Subcutaneous adipose tissue (tissue), 4 donors: ENCODE results near the gene C1QTNF2. TPM values are rescaled to one million over a fixed set of nuclear protein-coding genes. Genes with fewer than 3 reads are reported as not detected.

Experiments
- total RNA-seq, 4 donors: library from RNA; depleted of rRNA; stranded (reverse); fragments of >200 nt; gene quantifications; one replicate each; pipeline ENCODE4 v1.1.0, GENCODE V29; 2016
- TF ChIP-seq, protein P1 (sequence below): fragments of 450-650 bp; IDR thresholded peaks from one replicate; pipeline ENCODE4 v1.5.1; 2016; ENCODE audit warnings: low read depth, mild to moderate bottlenecking, control low read depth, antibody characterized with exemption, moderate library complexity

Gene C1QTNF2
- total RNA-seq, 4 donors from 2014 or later, result 0.57 to 1.5 (median 0.91) TPM

DNA sequence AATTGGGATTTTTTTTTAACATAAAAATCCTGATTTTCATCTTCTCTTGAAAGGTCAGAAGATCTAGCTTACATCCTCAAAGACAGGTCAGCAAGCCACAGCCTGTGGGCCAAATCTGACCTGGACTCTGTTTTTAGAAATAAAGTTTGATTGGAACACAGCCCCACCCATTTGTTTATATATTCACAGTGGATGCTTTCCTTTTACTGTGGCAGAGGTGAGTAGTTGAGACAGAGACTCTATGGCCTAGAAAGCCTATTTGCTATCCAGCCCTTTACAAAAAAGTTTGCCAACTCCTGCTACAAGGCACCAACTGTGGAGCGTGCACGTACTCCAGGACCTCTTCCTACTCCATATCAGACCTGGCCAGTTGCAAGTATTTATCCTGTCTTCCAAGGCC, 44.7 kb downstream of the C1QTNF2 start:
- TF ChIP-seq, protein P1, sequence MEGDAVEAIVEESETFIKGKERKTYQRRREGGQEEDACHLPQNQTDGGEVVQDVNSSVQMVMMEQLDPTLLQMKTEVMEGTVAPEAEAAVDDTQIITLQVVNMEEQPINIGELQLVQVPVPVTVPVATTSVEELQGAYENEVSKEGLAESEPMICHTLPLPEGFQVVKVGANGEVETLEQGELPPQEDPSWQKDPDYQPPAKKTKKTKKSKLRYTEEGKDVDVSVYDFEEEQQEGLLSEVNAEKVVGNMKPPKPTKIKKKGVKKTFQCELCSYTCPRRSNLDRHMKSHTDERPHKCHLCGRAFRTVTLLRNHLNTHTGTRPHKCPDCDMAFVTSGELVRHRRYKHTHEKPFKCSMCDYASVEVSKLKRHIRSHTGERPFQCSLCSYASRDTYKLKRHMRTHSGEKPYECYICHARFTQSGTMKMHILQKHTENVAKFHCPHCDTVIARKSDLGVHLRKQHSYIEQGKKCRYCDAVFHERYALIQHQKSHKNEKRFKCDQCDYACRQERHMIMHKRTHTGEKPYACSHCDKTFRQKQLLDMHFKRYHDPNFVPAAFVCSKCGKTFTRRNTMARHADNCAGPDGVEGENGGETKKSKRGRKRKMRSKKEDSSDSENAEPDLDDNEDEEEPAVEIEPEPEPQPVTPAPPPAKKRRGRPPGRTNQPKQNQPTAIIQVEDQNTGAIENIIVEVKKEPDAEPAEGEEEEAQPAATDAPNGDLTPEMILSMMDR, result no peak

DNA sequence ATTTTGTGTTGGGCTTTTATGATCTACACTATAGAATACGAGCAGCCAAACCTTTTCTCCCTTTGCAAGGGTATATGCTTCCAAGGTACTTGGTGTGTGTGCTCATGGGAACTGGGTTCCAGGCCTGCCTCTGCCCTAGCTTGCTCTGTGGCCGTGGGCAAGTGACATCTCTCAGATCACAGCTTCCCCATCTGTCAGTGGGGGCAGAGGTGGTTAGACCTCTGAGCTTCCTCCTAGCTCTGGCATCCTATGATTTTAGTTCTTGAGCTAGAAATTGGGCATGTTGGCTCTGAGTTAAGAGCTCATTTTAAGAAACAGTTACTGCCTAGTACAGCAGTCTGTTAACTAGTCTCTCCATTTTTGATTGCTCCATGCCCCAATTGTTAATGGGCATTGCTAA, 45.5 kb downstream of the C1QTNF2 start:
- TF ChIP-seq, protein P1, result no peak

DNA sequence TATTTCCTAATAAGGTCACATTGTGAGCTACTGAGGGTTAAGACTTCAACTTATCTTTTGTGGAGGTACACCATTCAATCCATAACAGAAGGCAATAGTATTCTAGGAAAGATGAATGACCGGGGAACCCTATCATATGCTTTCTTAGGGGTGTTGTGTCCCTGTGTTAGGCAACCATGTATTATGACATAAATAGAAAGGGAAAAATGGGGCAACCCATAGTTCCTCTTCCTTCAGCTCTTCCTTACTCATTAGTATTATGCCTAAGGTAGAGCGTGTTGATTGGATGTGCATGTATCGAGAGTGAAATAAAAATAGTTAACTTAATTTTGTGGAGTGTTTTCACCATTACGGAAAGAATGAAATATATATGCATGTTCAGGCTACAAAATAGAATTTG, 52.0 kb downstream of the C1QTNF2 start:
- TF ChIP-seq, protein P1, result no peak

DNA sequence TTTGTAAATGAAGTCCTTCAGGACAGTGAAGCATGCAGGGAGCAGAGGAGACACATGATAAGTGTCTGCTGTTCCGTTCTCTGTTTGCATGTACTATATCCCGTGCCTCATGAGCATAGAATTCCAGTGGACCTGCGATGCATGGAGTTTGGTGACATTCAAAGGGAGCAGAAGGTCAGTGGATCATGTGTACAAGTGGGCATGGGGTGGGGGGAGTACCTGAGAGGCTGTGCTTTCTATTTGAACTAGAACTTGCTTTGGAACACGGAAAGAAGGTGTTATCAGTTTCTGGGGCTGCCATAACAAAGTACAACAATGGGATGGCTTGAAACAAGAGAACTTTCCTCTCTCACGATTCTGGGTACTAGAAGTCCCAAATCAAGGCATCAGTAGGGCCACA, 53.0 kb downstream of the C1QTNF2 start:
- TF ChIP-seq, protein P1, result no peak

DNA sequence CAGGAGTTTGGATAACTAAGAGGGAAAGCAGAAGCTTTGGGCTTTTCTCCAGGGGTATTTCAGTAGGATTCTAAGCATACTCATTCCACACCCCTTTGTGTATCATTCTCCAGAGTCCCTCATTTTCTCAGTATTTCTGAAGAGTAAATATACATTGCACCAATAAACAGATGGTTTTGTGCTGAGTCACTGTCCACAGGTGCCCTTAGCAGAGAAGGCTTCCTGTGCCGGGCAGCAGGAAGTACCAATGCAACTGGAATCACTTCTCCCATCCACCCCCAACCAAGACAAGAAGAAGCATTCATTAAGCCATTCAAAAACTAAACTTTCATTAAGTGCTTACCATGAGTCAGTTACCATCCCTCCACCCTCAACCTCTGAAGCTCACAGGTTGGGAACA, 54.5 kb downstream of the C1QTNF2 start:
- TF ChIP-seq, protein P1, result no peak

DNA sequence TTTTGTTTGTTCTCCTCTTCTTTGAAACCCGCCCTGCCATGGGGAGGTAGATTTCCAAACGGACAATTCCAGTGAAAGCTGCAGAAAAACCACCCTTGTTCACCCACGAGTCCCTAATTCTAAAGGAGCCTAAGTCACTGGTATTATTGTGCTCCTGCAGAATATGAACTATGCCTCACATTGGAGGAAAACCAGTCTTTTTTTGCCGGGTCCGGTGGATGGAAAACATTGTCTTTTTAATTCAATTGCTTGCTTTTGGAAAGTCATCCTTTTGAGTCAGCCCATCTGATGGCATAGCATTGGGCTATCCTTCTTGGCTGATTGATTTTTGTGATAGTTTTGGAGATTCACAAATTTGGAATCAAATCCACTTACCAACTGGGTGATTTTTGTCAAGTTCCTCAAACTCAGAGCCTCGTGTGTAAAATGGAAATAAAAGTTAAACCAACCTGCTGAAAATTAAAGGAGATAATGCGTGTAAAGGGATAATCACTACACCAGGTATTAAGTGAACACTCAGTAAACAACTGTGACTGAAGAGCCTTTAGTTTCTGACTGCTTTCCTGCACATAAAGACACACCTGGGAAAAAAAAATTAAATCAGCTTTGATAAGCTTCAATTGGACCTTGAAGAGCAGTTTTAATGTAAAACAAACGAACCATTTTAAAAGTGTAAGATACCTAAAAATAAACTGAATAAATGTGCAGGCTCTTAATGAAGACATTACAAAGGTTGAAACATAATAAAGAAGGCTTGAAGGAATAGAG, 57.3 kb downstream of the C1QTNF2 start:
- TF ChIP-seq, protein P1, result no peak

DNA sequence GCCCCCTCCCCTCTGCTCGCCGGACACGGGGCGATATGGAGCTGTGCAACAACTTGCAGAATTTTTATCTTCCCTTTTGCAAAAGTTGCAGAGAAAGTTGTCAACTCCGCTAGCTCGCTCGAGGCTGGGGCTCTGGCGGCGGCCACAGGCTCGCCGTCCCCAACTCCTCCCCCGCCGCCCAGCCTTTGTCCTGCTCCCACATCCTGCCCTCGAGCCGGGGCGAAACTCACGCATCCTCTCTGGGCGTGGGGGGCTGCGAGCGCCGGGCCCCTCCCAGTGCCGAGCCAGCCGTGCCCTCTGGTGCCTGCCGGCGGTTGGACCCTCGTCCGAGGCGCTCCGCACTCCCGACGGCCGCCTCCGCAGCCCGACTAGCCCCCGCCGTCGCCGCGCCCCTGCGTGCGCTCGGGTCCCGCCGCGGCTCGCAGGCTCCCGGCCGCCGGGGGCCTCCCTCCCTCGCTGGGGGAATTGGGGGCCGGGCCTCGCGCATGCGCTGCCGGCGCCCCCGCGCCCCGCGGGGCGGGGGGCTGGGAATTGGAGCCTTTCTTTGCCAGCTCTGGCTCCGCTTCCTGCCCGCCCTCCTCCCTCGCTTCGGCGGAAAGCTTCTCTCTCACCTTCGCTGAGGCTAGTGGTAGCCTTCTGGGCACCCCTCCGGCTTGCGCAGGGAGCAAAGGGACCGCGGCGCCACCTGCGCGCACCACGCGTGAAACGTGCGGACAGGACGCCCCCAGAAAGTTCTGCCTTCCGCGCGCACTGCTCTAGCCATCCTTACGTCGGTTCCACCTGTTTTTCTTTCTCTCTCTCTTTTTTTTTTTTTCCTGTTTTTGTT, 58.1 kb downstream of the C1QTNF2 start, which contains the start of gene CCNJL:
Gene CCNJL (minus strand): TSS at position 431 of the 826 bp plus-strand sequence. CDS start 641 bp downstream, outside the sequence.
- TF ChIP-seq, protein P1, result no peak
